Natural killer cell (primary cell): Measurements from ENCODE around the gene POLR3B. TPM values are rescaled to one million over a fixed set of nuclear protein-coding genes. Genes with fewer than 3 reads are reported as not detected.

Experiments
- ATAC-seq, 3 donors: fragments of 150-1000 bp in 2 of 3; fragments of 200-7000 bp in 1 of 3; cut with Tn5 transposase; 1 replicate in 1 of 3; 2 replicates in 2 of 3; pipeline ENCODE4 v1.10.0; 2021; ENCODE audit warnings: mild to moderate bottlenecking in 2 of 3, moderate library complexity in 2 of 3
- DNase-seq, 2 donors: peaks; one replicate each; pipeline versions ENCODE4 v3.0.0 to v3.0.0-alpha.2; 2013 to 2021; ENCODE audit warnings: mixed read lengths in 1 of 2
- H3K27ac ChIP-seq: one replicate; pipeline ENCODE4 v1.5.1; 2013; ENCODE audit warnings: mild to moderate bottlenecking, low read length
- H3K27me3 ChIP-seq: one replicate; pipeline ENCODE4 v1.6.1; 2013; ENCODE audit warnings: low read length; ENCODE audit not compliant: control insufficient read depth, insufficient read depth
- H3K36me3 ChIP-seq: one replicate; pipeline ENCODE4 v1.6.1; 2013; ENCODE audit warnings: low read length; ENCODE audit not compliant: control insufficient read depth, insufficient read depth
- H3K4me1 ChIP-seq: one replicate; pipeline ENCODE4 v1.6.1; 2013; ENCODE audit warnings: low read length; ENCODE audit not compliant: control insufficient read depth, insufficient read depth
- H3K4me3 ChIP-seq: one replicate; pipeline ENCODE4 v1.5.1; 2013; ENCODE audit warnings: low read length
- H3K9me3 ChIP-seq: one replicate; pipeline ENCODE4 v1.6.1; 2013; ENCODE audit warnings: low read length; ENCODE audit not compliant: control insufficient read depth, insufficient read depth
- H3K27ac Mint-ChIP-seq, 2 donors: one replicate each; pipeline ENCODE4 v1.8.0; 2022; ENCODE audit warnings: mild to moderate bottlenecking in 2 of 2, mixed read lengths in 2 of 2, moderate library complexity in 1 of 2
- H3K27me3 Mint-ChIP-seq, 2 donors: one replicate each; pipeline ENCODE4 v1.8.0; 2022; ENCODE audit warnings: low read depth in 2 of 2, mixed read lengths in 2 of 2
- H3K36me3 Mint-ChIP-seq: one replicate; pipeline ENCODE4 v1.8.0; 2022; ENCODE audit warnings: mixed read lengths
- H3K4me1 Mint-ChIP-seq, 2 donors: one replicate each; pipeline ENCODE4 v1.8.0; 2022; ENCODE audit warnings: mixed read lengths in 2 of 2
- H3K4me3 Mint-ChIP-seq: one replicate; pipeline ENCODE4 v1.8.0; 2022; ENCODE audit warnings: mild to moderate bottlenecking, moderate library complexity, mixed read lengths
- H3K9me3 Mint-ChIP-seq, 2 donors: one replicate each; pipeline ENCODE4 v1.8.0; 2022; ENCODE audit warnings: mixed read lengths in 2 of 2
- WGBS: methylation state at CpG from one replicate; pipeline ENCODE4 v1.1.7; 2013; ENCODE audit warnings: missing lambda C conversion rate; ENCODE audit not compliant: insufficient coverage; 5-methylcytosine and 5-hydroxymethylcytosine counted together
- intact Hi-C: fragments of 100-400 bp; cut with micrococcal nuclease; formaldehyde crosslinking; loops from one replicate; pipeline ENCODE4 v1.14.2; 2022
- total RNA-seq, 4 donors: library from RNA; stranded (reverse); fragments of 120-200 nt in 1 of 4; gene quantifications; one replicate each; pipeline versions ENCODE4 v1.2.3 to v1.2.4, GENCODE V29; 2013 to 2022
- TF ChIP-seq, protein P1 (sequence below): fragments of 200-600 bp; IDR thresholded peaks from one replicate; pipeline ENCODE4 v1.8.0; 2022; ENCODE audit warnings: antibody characterized with exemption

POLR3B gene
- total RNA-seq, 3 donors from 2014 or later (not counting 1 experiment from before 2014, with no cell fraction given): 3.8 to 8.1 (median 5.4) TPM

DNA sequence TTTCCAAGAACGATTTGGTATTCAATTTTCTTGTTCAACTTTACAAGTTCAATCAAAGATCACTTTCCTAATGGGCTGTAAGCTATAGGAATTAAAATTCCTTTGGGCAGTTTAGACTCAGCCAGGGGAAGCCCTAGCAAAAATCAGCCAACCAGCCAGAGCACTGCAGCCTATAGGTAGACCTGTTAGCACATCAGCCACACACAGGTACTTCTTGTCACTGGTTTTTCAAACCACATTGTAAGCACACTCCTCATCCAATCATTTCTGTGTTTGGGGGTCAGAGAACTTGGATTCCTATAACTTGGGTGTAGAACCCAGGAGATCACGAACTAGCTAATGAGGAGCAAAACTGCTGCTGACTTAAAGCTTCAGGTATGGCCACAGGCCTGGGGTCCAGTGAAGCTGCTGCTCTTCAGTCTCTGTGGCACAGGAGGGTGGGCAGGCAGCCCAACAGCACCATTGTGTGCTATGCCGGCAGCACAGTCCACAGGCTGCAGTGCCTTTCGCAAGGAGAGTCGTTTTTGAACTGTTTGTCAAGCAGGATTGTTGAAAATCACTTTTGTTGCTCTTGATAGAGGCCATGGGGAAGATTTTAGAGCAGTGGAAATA is 137.9 kb downstream of the POLR3B start:
- Mint-ChIP-seq H3K36me3 (peaks cover 8% of the 10 kb centered on the region), H3K27me3 (no peaks in the 10 kb centered on the region), H3K27ac (no peak overlapping the region), H3K9me3 (no peaks in the 10 kb centered on the region), H3K4me3 (no peak overlapping the region), H3K4me1 (peaks cover 6% of the 10 kb centered on the region in 2 donors)
- TF ChIP-seq, protein P1, sequence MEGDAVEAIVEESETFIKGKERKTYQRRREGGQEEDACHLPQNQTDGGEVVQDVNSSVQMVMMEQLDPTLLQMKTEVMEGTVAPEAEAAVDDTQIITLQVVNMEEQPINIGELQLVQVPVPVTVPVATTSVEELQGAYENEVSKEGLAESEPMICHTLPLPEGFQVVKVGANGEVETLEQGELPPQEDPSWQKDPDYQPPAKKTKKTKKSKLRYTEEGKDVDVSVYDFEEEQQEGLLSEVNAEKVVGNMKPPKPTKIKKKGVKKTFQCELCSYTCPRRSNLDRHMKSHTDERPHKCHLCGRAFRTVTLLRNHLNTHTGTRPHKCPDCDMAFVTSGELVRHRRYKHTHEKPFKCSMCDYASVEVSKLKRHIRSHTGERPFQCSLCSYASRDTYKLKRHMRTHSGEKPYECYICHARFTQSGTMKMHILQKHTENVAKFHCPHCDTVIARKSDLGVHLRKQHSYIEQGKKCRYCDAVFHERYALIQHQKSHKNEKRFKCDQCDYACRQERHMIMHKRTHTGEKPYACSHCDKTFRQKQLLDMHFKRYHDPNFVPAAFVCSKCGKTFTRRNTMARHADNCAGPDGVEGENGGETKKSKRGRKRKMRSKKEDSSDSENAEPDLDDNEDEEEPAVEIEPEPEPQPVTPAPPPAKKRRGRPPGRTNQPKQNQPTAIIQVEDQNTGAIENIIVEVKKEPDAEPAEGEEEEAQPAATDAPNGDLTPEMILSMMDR: no peak
- no peak overlapping the region for H3K4me3 ChIP-seq
- intact Hi-C loops: no loop called here
- ATAC-seq: no peak
- no peaks in the 10 kb centered on the region for H3K4me1 ChIP-seq
- no peak for DNase-seq
- H3K36me3 ChIP-seq: peaks cover 8% of the 10 kb centered on the region
- no peak overlapping the region for H3K27ac ChIP-seq
- H3K27me3 ChIP-seq: no peaks in the 10 kb centered on the region
- no peaks in the 10 kb centered on the region for H3K9me3 ChIP-seq
- WGBS: 91% methylated on average over 4 of the region's 5 CpGs

DNA sequence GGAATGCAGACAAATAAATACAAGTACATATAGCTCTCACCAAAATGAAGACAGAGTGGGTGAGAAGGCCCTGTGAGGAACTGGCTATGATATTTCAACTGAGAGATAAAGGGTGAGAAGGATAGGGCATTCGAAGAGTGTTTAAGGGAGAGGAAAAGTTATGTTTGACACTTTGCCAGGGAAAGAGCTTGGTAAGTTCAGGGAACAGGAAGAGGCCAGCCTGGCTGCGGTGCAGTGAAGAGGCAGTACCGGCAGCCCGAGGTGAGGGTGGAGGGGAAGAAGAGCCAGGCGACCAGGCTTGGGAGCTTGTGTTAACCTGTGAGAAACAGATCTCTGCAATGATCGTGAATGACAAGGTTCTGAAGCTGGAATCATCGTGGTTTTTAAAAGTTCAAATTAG is 140.5 kb downstream of the POLR3B start:
- Mint-ChIP-seq H3K27ac (no peak overlapping the region), H3K9me3 (no peaks in the 10 kb centered on the region)
- no peak for ATAC-seq

DNA sequence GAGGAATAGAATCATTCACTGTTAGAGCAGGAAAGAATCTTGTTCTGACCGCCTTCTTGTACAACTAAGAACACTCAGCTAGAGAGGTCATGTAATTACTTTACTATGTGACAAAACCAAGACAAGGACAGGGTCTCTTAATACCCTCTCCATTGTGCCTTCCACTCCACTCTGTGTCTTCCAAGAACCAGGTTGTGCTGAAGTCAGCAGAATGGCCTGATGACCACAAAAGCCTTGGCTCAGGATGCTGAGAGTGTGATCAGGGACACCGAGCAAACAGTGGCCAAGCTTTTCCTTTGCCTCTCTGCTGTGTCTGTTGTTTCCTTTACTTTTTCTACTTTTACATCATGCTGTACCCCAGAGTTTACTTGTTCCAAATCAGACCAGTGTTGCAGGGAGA is 142.1 kb downstream of the POLR3B start:
- H3K4me3 Mint-ChIP-seq: no peak overlapping the region

More for the DNA sequence above, 140.5 kb downstream of the POLR3B start:
- TF ChIP-seq, protein P1: no peak
- H3K36me3 ChIP-seq: peaks cover 8% of the 10 kb centered on the region
- intact Hi-C loops: no loop called here
- no peak overlapping the region for H3K4me3 Mint-ChIP-seq
- no peaks in the 10 kb centered on the region for H3K27me3 ChIP-seq
- WGBS: 28% methylated on average over 7 of the region's 7 CpGs
- H3K27me3 Mint-ChIP-seq: no peaks in the 10 kb centered on the region
- no peak overlapping the region for H3K27ac ChIP-seq
- H3K4me1 Mint-ChIP-seq: peaks cover 6% of the 10 kb centered on the region in 2 donors
- no peak overlapping the region for H3K4me3 ChIP-seq
- H3K4me1 ChIP-seq: no peaks in the 10 kb centered on the region
- H3K9me3 ChIP-seq: no peaks in the 10 kb centered on the region
- no peak for DNase-seq
- peaks cover 8% of the 10 kb centered on the region for H3K36me3 Mint-ChIP-seq

More for the DNA sequence above, 142.1 kb downstream of the POLR3B start:
- Mint-ChIP-seq H3K9me3 (no peaks in the 10 kb centered on the region), H3K27ac (no peak overlapping the region), H3K27me3 (no peaks in the 10 kb centered on the region), H3K4me1 (peaks cover 6% of the 10 kb centered on the region in 2 donors), H3K36me3 (peaks cover 15% of the 10 kb centered on the region)
- H3K4me1 ChIP-seq: no peaks in the 10 kb centered on the region
- H3K9me3 ChIP-seq: no peaks in the 10 kb centered on the region
- H3K27ac ChIP-seq: no peak overlapping the region
- no peak overlapping the region for H3K4me3 ChIP-seq
- peaks cover 8% of the 10 kb centered on the region for H3K36me3 ChIP-seq
- H3K27me3 ChIP-seq: no peaks in the 10 kb centered on the region
- WGBS: 97% methylated on average over 2 of the region's 2 CpGs
- TF ChIP-seq, protein P1: no peak
- ATAC-seq (no peak), DNase-seq (no peak)
- intact Hi-C loops: no loop called here
